HG02852 (cell line): Measurements from ENCODE around the gene NBAS.
"Not testable (repeated sequence)": the region's sequence is repeated elsewhere in the genome, so short reads cannot be mapped to it uniquely, and the experiment has no call there.

Experiments used
- ATAC-seq: cut with Tn5 transposase; IDR thresholded peaks from one replicate; pipeline ENCODE4 v1.9.1; 2021; ENCODE audit warnings: mild to moderate bottlenecking, moderate library complexity; ENCODE audit not compliant: unreplicated experiment

NBAS gene

DNA sequence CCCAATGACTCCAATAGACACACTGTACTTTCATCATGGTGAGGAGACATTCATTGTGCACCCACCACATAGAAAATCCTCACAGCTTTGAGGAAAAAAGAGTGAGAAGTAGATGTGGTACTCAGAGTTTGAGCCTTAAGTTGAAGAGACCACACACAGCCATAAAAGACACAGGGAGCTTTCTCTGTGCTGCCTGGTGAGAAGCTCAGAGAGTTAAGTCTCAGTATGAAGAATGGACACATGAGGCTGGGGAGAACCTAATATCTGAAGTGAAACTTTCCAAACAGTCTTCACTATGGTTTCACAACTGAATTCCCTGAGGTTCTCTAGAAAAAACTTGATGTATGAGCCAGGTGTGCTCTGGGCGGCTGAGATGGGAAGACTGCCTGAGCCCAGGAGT, 237.9 kb downstream of the NBAS start:
- ATAC-seq, result no peak

DNA sequence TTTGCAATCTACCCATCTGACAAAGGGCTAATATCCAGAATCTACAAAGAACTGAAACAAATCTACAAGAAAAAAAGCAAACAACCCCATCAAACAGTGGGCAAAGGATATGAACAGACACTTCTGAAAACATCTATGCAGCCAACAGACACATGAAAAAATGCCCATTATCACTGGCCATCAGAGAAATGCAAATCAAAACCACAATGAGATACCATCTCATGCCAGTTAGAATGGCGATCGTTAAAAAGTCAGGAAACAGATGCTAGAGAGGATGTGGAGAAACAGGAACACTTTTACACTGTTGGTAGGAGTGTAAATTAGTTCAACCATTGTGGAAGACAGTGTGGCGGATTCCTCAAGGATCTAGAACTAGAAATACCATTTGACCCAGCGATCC, 239.7 kb downstream of the NBAS start:
- ATAC-seq, result not testable (repeated sequence)

DNA sequence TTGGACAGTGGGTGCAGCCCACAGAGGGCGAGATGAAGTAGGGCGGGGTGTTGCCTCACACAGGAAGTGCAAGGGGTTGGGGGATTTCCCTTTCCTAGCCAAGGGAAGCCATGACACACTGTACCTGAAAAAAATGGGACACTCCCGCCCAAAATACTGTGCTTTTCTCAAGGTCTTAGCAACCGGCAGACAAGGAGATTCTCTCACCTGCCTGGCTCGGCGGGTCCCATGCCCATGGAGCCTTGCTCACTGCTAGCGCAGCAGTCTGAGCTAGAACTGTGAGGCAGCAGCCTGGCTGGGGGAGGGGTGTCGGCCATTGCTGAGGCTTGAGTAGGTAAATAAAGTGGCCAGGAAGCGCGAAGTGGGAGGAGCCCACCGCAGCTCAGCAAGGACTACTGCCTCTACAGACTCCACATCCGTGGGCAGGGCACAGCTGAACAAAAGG, 244.7 kb downstream of the NBAS start:
- no peak for ATAC-seq

DNA sequence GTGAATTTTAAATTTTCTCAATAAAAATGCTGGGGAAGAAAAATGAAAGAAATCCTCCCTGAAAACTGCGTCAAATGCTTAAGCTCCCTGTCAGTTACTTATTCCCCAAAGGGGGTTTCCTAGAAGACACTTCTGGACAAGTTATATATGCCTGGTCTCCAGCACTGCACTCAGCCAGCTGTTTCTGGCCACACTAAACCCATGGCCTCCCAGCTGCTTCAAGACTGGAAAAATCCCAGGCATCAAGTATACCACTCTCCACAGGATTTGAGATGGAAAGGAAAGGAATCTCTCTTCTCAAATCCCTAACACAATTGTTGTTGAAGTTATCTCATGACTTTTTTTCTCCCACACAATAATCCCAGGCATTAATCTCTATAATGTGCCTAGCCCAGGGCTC, 245.7 kb downstream of the NBAS start:
- ATAC-seq, result no peak

DNA sequence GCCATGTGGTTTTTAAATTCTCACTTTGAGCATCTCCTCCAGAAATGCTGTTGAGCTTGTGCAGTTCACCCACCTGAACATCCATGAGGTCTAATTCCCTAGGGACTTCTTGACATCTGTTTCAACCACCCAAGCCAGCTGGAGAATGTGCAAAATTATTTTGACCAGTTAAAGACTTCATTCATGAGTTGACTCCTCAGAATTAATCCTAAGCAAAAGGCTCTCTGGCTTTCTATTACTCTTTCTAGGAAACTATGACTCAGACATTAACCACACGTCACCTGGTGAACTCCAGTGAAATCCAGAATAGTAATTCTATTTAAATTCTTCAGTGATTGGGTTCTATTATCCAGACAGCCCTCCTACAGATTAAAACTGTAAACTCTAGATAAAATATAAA, 247.5 kb downstream of the NBAS start:
- peak; percentile 68 for ATAC-seq

DNA sequence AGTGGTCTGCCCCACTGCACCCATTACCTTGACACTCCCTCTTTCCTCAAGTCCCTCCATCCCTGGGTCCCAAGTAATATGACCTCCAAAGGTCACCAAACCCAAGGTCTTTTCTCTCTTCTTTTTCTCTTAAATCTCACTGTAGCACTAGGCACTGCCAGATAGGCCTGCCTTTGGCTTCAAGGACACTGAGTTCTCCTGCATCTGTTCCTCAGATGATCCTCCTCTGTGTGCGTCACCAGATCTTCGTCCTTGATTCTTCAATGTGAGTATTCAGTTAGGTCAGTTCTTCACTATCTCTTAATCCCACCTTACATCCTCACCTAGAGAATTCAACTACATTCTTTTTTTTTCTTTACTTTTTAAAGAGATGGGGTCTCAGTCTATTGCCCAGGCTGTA, 249.2 kb downstream of the NBAS start:
- no peak for ATAC-seq

DNA sequence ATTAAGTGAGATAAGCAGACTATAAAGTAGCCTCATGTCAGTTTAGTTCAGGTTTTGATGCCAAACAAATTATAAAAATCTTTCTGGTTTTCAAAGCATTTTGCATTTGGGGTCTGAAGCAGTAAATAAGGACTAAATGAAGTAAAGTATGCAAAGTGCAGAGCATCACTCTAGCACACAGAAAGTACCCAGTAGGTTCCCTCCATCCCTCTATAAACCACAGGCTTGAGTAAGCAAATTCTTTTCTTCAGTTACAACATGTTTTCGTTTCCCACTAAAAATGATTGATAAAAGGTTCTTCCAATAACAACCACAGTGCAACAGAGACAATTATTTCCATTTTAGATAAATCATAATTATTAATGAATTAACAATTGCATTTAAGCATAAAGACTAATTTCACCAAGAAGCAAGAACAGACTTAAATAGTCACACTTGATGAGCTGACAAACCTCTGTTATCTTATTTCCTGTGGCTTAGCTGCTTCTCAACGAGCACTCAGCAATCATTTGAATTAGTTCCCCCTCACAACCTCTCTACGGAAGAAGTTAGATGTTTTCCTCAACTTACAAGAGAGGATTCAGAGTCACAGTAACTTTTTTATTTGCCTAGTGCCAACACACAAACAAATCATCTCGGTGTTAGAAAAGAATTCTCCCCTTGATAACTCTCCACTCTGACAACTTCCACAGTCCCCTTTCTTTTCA, 249.8 kb downstream of the NBAS start:
- peak; percentile 70 for ATAC-seq

DNA sequence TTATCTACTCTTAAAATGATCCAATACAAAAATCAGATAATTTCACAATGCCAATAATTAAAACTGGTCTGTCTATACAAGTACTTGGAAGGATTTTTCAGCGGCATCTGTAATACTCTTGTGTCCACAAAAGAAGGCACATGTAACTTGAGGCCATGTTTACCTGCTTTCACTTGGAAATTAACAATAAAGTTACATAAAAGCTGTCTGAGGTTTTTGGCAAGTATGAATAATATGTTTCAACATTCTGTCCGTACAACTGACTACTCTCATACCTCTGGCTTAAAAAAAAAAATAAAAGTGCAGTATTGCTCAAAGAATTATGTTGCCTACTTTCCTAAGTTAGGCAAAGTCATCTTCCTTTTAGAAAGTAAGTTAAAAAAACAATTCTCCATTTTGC, 253.6 kb downstream of the NBAS start:
- no peak for ATAC-seq

DNA sequence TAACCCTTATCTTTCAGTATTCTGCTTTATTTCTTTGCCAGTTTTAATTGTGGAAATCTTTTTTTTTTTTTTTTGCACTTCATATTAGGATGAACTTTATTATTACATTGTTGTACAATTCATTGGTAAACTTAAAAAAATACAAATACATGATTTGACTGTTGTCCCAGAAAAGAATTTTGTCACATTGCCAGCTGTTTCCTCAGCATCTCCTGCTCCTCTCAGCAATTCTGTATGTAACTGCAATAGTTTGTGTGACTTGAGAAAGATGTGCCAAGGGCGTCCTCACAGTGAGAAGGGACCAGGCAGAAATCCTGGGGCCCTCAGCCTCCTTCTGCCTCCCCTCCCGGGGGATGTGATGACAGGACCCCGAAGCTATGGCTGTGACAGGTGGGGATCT, 254.4 kb downstream of the NBAS start:
- ATAC-seq, result no peak

DNA sequence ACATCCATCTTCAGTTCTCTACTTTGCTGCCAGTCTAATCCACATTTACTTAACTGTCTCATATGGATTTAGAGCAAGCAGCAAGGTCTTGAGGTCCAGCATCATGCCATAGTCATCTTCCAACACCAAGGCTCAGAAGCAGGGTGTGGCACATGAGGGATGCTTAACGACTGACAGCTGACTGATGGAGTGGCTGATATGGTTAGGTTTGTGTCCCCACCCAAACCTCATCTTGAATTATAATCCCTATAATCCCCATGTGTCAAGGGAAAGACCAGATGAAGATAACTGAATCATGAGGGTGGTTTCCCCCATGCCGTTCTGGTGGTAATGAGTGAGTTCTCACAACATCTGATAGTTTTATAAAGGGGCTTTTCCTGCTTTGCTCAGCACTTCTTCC, 257.3 kb downstream of the NBAS start:
- no peak for ATAC-seq

DNA sequence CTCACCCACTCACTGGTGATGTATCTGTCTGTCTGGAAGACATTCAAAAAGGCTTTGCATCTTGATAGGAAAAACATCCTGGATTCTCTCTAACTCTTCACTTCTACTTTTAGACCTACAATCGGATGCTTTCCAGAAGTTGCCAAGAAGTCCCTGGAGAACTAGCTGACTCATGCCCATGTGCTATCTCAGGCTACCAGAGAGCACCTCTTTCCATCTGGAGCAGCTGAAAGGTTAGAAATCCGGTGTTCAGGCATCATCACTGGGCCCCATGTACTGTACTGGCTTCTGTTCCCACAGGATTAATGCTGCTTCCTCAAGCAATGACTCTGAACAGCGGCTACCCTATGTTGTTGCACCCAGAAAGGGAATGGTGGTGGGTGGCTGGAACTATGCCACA, 259.0 kb downstream of the NBAS start:
- ATAC-seq, result no peak

DNA sequence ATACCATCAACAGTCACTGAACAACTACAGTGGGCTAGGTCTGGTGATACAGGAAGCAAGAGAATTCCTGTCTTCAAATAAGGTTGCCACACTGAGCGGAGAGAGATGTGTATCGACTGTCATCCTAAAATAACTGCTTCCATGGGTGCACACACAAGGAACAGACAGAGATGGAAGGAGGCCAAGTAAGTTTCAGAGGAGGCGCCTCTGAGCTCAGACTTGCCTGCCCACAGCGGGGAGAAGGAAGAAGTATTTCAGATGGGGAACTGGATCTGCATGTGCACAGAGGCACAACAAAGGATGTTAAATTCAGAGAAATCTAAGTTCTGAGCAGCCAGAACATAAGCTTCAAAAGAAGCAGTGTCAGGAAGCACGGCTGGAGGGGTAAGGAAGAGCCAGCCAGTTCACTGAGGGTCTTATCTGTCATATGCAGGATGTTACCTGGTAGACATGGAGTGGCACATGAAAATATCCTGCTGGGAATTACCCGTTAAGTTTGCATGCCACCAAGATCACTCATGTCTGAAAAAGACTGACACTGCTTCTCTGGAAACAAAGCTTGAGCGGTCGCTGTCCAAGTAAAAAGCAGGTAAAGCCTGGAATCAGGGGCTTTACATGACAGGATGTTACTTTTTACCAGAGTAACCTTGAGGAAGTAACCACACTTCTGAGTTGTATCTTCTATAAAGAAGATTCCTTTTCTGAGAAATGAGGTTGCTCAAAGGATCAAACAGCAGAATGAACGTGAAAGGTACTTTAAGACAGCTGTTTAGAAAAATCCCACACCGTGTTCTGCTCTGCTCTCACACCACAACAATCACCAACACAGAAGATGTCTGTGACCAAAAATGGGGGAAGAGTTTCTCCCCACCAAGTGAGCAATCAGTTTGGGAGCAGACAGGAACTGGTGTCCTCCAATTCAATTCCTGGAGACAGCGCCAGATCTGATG, 260.2 kb downstream of the NBAS start:
- no peak for ATAC-seq

DNA sequence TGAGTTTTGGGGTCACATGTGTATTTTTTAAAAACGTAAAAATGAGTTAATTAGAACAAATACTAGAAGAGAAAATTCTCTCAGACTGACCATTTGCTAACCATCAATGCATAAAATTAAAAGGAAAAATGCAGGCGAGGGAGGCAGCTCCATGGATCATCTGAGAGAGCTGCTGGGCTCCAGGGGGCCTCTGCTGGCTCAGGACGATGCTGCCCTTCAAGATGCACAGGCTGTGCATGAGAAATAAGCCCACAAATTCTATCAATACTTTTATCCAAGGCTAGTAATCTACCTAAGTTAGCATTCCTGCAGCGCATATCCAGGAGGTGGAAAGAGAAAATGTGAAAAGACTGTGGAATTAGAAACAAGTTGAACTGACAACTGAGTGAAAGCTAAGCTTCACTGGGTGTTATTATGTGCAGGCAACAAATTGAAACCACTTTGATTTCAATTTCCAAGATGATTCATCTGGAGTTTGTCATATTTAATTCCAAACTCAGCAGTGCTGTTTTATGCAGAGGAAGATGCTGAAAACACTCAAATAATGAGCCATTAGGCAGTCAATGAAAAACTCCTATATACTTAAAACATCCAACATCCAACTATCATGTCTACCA, 261.1 kb downstream of the NBAS start:
- ATAC-seq, result no peak

DNA sequence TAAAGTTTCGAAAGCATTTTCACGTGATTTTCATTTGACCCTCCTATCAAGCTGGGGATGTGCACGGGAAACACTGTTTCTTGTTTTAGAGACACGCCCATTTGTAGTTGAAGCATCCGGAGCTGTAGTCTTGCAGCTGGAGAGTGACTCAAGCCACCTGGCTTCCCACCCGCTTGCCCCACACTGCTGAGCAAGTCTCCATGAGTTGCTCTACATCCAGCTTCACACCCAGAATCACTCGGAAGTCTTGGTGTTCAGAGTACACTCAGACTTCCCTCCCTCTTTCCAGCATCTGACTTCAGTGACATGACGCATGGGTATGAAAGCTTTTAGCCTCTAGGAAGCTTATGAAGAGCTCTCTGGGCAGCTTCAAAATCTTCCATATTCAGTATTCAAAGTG, 262.4 kb downstream of the NBAS start:
- ATAC-seq, result no peak

DNA sequence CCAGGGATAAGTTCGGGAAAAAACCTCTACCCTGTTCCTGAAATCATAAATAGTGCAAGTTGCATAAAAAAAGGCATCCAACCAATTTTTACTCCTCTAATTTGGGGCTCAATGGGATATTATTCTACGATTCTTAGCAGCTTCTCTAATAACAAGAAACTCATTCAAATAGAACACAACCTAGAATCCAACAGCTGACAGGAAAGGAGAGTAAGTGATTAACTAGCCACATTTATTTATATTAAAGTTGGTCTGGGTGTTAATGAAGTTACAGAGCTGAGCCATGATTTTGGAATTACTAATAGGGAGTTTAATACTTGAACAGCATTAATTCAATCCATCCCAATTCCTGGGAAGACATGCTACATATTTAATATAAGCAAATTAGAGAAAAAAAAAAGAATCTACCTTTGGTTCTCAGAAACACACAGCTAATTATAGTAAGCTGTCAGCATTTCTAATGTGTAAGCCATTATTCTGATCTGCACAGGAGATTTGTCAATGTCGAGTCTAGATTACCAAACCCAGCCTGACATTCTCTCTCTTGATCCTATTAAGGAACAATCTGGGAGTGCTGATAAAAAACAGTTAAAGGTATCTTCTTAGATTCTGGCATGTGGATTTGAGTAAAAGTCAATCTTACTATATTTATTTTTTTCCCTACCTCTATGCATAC, 267.7 kb downstream of the NBAS start:
- ATAC-seq, result no peak

DNA sequence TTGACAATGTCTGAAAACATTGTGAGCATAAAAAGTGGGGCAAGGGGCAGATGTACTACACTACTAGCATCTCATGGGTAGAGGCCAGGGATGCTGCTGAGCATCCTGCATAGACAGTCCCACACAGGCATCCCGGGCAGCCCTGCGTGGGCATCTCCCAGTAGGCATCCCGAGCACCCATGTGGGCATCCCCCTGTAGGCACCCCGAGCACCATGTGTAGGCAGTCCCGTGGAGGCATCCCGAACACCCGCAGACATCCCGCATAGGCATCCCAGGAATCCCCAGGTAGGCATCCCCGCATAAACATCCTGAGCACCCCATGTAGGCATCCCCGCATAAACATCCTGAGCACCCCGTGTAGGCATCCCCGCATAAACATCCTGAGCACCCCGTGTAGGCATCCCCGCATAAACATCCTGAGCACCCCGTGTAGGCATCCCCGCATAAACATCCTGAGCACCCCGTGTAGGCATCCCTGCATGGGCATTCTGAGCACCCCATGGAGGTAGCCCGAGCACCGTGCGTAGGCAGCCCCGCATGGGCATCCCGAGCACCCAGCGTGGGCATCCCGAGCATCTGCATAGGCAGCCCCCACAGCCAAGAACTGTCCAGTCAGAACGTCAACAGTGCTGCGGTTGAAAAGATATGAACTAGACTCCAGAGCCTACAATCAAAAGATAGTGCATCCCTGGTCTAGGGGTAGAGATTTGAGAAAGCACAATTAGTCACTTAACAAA, 273.5 kb downstream of the NBAS start:
- no peak for ATAC-seq

DNA sequence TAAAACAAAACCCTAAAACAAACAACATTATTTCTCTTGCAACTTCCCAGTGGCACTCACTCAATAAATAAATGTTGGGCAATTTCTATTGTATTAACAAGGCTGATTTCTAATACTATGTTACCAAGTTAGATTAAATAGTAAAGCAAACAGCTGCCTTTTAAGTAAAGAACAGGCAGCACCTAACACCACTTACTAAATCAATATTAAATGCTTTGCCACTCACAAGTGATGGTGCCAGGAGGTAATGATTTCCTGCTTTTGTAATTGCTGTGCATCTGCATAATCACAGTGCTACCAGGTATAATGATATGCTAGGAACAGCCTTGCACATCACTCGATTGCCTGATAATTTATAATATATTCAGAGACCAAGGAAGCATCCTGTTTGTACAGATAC, 276.5 kb downstream of the NBAS start:
- ATAC-seq, result no peak

DNA sequence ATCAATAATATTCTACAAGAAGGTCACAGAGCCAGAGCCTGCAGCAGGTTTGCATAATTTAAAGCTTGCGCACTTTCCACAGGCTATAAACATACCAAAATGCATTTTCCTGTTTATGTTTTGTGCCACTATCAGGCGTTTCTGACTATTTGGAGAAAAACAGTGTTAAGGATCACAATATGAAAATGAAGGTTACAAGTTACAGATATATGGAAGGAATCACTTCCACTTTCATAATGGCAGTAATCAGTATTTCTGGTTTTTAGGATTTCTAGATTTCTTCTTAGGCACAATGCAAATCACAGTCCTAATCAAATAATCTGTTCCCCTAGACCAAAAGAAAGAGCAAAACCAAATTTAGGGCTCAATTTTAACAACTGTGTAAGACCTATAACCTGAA, 279.5 kb downstream of the NBAS start:
- no peak for ATAC-seq

DNA sequence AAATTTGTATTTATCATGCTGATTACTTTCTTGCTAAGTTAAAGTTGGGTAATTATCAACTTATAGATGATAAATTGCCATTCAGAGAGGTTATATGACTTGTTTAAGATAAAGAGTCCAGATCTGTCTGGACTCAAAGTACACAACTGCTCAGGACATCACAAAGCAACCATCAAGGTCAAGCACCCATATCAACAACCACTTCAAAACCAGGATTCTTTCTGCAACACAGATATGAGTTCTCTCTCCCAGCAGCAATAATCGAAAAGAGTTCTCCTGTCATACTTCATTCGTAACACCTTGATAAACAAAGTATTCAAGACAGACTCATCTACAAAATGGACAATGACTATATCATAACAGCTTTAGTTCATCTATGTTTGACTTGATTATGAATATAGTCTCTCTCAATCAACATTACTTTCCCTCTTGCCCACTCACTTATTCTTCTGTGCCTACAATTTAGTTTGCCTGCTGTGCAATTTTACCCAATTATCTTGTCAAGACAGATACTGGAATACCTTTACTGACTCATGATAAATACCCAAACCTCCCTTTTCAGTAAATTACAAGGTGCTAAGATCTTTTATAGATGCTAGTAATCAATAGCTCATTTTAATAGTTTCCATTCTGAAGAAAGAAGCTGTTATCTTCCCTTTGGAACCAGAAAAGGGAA, 281.8 kb downstream of the NBAS start:
- no peak for ATAC-seq

DNA sequence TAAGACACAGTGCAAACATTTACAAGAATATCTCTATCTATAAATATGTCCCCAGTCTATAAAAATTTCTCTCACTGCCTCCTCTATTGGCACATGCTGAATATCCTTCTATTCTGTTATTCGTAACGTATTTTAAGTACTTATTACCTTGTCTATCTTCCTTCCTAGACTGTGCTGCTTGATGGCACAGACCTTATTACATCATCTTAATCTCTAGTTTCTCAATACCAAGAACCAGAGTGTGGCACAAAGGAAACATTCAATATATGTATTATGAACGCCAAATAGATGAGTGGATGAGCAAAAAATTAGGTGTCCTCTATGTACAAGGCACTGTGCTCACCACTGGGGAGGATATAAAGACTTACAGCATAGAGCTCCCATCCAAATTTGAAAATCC, 282.8 kb downstream of the NBAS start:
- ATAC-seq, result no peak
